HepG2 (cell line): ENCODE results near the gene FAM9C.

Experiments
- RAD21 ChIP-seq: fragments of 450-650 bp; formaldehyde crosslinking; IDR thresholded peaks from 2 replicates; pipeline ENCODE4 v1.5.0; 2020; ENCODE audit warnings: mild to moderate bottlenecking
- TBP ChIP-seq: sonication (generic); formaldehyde crosslinking; IDR thresholded peaks from 2 replicates; pipeline ENCODE4 v1.5.0; 2020; ENCODE audit warnings: missing genetic modification reagents
- ZNF816 ChIP-seq: sonication (generic); formaldehyde crosslinking; IDR thresholded peaks from 2 replicates; pipeline ENCODE4 v1.8.0; 2022; ENCODE audit warnings: missing genetic modification reagents, mild to moderate bottlenecking, borderline replicate concordance
- TF ChIP-seq, protein P1 (sequence below): sonication (generic); formaldehyde crosslinking; IDR thresholded peaks from 2 replicates; pipeline ENCODE4 v1.5.1; 2020; ENCODE audit warnings: mild to moderate bottlenecking, moderate library complexity, missing genetic modification reagents
- TF ChIP-seq, protein P2 (sequence below): sonication (generic); formaldehyde crosslinking; IDR thresholded peaks from 2 replicates; pipeline ENCODE4 v1.8.0; 2023; ENCODE audit warnings: mild to moderate bottlenecking, missing genetic modification reagents
- TF ChIP-seq, protein P3 (sequence below): sonication (generic); formaldehyde crosslinking; IDR thresholded peaks from 2 replicates; pipeline ENCODE4 v1.5.0; 2020; ENCODE audit warnings: mild to moderate bottlenecking, missing genetic modification reagents, moderate library complexity

DNA sequence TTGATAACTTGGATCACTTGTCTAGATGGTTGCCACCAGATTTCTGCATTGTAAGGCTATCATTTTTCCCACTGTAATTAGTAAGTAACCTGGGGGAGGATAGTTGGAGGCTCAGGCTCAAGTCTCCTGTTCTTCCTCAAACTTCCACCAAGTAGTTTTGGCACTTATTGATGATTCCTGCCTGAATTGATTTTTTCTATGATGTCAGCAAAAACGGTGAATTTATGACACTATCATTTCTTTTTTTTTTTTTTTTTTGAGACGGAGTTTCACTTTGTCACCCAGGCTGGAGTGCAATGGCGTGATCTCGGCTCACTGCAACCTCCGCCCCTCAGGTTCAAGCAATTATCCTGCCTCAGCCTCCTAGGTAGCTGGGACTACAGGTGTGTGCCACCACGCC, 57.1 kb downstream of the FAM9C start:
- TF ChIP-seq, protein P1, sequence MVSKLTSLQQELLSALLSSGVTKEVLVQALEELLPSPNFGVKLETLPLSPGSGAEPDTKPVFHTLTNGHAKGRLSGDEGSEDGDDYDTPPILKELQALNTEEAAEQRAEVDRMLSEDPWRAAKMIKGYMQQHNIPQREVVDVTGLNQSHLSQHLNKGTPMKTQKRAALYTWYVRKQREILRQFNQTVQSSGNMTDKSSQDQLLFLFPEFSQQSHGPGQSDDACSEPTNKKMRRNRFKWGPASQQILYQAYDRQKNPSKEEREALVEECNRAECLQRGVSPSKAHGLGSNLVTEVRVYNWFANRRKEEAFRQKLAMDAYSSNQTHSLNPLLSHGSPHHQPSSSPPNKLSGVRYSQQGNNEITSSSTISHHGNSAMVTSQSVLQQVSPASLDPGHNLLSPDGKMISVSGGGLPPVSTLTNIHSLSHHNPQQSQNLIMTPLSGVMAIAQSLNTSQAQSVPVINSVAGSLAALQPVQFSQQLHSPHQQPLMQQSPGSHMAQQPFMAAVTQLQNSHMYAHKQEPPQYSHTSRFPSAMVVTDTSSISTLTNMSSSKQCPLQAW (CRISPR knock-in tag) = no peak
- no peak for TF ChIP-seq TBP (CRISPR knock-in tag)
- TF ChIP-seq ZNF816 (CRISPR knock-in tag) = no peak
- TF ChIP-seq, protein P2, sequence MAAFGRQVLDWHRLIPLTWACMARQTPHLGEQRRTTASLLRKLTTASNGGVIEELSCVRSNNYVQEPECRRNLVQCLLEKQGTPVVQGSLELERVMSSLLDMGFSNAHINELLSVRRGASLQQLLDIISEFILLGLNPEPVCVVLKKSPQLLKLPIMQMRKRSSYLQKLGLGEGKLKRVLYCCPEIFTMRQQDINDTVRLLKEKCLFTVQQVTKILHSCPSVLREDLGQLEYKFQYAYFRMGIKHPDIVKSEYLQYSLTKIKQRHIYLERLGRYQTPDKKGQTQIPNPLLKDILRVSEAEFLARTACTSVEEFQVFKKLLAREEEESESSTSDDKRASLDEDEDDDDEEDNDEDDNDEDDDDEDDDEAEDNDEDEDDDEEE = no peak
- TF ChIP-seq, protein P3, sequence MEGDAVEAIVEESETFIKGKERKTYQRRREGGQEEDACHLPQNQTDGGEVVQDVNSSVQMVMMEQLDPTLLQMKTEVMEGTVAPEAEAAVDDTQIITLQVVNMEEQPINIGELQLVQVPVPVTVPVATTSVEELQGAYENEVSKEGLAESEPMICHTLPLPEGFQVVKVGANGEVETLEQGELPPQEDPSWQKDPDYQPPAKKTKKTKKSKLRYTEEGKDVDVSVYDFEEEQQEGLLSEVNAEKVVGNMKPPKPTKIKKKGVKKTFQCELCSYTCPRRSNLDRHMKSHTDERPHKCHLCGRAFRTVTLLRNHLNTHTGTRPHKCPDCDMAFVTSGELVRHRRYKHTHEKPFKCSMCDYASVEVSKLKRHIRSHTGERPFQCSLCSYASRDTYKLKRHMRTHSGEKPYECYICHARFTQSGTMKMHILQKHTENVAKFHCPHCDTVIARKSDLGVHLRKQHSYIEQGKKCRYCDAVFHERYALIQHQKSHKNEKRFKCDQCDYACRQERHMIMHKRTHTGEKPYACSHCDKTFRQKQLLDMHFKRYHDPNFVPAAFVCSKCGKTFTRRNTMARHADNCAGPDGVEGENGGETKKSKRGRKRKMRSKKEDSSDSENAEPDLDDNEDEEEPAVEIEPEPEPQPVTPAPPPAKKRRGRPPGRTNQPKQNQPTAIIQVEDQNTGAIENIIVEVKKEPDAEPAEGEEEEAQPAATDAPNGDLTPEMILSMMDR (CRISPR knock-in tag) = no peak
- TF ChIP-seq RAD21 (CRISPR knock-in tag) = no peak
